Subcutaneous adipose tissue (tissue), 4 donors: ENCODE results near the gene PIGQ. TPM values are rescaled to one million over a fixed set of nuclear protein-coding genes. Genes with fewer than 3 reads are reported as not detected.

ENCODE experiments used
- CTCF ChIP-seq: fragments of 450-650 bp; IDR thresholded peaks from one replicate; pipeline ENCODE4 v1.5.1; 2016; ENCODE audit warnings: low read depth, mild to moderate bottlenecking, control low read depth, antibody characterized with exemption, moderate library complexity
- total RNA-seq, 4 donors: library from RNA; depleted of rRNA; stranded (reverse); fragments of >200 nt; gene quantifications; one replicate each; pipeline ENCODE4 v1.1.0, GENCODE V29; 2016

PIGQ gene
- total RNA-seq, 4 donors from 2014 or later: 9.5 to 42.0 (median 16.4) TPM

- TF ChIP-seq CTCF: no peak
Observed at GRCh38 chr16:578232-578869, 8.6 kb downstream of the PIGQ start.

GRCh38 chr16:578870-579405, 9.2 kb downstream of the PIGQ start:
- no peak for TF ChIP-seq CTCF

GRCh38 chr16:580141-580945, 10.6 kb downstream of the PIGQ start:
- TF ChIP-seq CTCF: no peak

- TF ChIP-seq CTCF: no peak
Observed at GRCh38 chr16:580946-581498, 11.3 kb downstream of the PIGQ start.

- no peak for TF ChIP-seq CTCF
Observed at GRCh38 chr16:582218-582613, 12.4 kb downstream of the PIGQ start.

- TF ChIP-seq CTCF: no peak
Observed at GRCh38 chr16:582614-583331, 13.0 kb downstream of the PIGQ start.
